HG03565 (cell line): ENCODE measurements around the gene ARHGAP26.
A peak's percentile ranks its signal among the peaks of the same experiment; 100 is the strongest.

ENCODE experiments used
- ATAC-seq: cut with Tn5 transposase; IDR thresholded peaks from one replicate; pipeline ENCODE4 v1.9.1; 2021; ENCODE audit warnings: mild to moderate bottlenecking, moderate library complexity; ENCODE audit not compliant: unreplicated experiment

Gene ARHGAP26

DNA sequence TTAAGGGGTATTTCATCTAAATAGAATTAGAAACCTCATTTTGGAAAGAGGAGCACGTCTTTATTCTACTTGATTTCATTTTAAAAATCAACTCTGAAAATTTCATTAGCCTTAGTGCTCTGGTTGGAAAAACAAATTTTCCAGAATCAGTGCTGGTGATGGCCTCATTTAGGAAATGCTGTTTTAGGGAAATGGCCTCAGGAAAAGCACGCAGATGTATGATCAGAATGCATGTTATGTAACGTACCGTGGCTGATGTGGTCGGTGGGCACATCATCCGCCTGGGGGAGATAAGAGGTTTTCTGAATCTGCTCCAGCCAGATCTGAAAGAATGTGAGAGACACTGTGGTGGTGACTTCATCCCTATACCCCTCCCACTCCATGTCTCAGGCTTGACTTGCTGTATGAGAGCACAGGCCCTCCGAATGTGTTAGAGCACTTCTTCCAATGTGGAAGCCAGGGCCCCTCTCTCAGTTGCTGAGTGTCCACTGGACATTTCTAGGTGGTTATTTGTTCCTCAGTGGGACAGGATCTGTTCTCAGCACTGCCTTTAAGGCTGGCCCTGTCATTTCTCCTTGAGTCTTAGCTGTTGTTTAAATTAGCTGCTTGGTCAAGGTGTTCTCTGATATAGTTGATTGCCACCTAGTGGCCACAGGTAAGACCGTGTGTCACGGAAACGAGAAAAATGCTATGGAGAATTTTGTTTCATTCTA, 96.5 kb downstream of the ARHGAP26 start:
- ATAC-seq, result peak; percentile 81

GRCh38 chr5:142869886-142870285, 99.7 kb downstream of the ARHGAP26 start:
- ATAC-seq, result no peak

- ATAC-seq, result no peak
Observed at GRCh38 chr5:142870532-142871362, 100.6 kb downstream of the ARHGAP26 start.

DNA sequence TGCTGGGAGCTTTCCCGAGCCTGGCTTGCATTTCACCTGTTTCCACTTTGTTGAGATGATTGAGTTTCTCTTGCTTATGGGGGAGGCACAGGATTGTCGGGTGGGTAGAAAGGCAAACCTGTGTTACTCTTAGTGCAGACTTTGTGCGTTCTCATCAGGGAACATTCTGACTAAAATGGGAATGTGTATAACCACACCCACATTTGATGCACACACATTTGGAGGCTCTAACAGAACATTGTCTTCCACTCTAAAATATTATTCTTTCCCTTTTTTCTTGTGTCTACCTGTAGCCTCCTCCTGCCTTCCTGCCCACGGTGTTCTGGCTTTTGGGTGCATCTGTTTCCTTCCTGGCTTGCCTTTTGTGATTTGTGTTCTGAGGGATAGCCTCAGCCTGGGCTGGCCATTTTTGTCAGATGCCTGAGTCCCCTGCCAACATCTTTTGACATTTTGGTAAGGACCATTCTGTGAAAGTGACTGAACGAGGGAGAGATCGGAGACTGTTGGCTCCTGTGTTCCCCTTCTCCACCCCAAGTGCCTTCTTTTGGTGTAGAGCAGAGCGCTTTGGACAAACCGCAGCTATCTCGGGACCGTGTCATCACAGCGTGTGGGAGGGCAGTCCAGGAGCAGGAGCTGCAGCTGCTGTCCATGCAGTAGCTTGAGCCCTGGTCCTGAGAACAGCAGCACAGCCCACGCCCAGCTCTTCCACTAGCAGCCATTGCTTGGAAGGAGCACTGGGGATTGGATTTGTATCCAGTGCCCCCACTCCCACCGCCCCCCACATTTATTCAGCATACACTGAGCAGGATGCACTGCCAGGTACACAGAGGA, 101.4 kb downstream of the ARHGAP26 start:
- no peak for ATAC-seq

- ATAC-seq, result no peak
Observed at GRCh38 chr5:142872217-142872616, 102.0 kb downstream of the ARHGAP26 start.

- no peak for ATAC-seq
Observed at GRCh38 chr5:142872795-142873194, 102.6 kb downstream of the ARHGAP26 start.

DNA sequence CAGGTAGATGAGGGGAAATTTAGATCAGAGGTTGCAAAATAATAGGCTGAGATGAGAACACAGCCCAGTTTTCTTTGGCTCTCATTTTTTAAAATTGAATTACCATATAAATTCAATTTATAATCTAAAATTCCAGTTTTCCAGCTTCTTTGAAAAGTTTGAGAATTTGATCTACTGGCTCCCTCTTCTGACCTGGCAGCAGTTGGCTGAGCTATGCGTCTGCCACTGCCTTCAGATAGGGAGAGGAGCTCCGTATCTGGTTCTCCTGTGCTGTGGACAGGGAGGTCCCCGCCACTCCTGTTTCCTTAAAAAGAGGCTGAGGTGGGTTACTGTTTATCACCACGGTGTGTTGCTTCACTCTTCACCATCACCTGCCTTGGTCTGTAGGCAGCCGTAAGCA, 103.7 kb downstream of the ARHGAP26 start:
- ATAC-seq, result no peak

- no peak for ATAC-seq
Observed at GRCh38 chr5:142874540-142874939, 104.4 kb downstream of the ARHGAP26 start.

- ATAC-seq, result no peak
Observed at GRCh38 chr5:142875936-142876335, 105.8 kb downstream of the ARHGAP26 start.

GRCh38 chr5:142876817-142877216, 106.6 kb downstream of the ARHGAP26 start:
- no peak for ATAC-seq

GRCh38 chr5:142878111-142878510, 107.9 kb downstream of the ARHGAP26 start:
- ATAC-seq, result no peak

- no peak for ATAC-seq
Observed at GRCh38 chr5:142878638-142879037, 108.5 kb downstream of the ARHGAP26 start.

DNA sequence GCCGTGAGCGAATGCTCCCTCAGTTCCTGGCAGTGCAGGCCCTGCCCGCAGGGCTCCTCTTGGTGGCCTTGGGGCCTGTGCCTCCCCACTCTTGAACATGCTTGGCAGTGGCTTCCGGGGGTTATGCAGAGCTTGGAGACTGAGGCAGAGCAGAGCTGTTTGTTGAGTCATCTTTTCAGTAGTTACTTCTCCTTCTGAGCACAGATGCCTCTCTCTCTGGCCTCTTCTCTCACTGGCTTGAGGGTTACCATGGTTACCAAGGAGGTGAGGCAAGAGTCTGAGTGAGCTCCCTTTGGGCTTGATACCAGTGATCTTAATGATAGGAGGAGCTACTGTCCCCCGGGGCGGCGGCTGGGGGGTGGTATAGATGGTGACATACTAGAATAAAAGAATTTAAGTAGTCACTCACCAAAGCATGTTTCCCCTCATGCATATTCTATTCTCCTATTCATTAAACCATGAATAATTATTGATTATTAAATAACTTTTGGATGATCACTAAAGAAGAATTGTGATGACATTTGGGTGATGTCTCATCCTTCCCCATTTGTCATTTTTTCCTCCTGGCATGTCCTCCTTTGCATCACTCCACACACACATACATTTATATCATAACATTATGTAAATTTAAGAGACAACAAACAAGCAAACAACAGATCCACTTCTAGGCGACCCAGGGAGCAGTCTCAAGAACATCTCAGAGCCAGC, 111.1 kb downstream of the ARHGAP26 start:
- no peak for ATAC-seq

GRCh38 chr5:142881784-142882126, 111.6 kb downstream of the ARHGAP26 start:
- no peak for ATAC-seq

DNA sequence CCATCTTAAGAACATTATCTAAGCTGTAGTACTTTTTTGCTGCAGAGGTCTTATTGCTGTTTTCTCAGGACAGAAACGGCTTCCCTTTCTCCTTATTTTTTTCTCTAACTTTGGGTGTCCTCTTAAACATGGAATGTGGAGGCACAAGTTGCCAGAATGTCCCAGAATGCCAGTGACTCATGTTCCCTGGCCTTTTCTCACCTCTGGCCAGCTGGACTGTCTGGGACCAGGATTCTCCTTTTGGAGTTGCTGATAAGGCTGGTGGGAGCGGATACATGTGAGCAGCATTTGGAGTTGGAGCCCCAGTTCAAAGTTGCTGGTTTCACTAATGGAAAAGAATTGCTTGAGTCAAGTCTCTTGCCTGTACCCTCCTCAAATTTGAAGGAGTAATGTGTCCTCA, 112.8 kb downstream of the ARHGAP26 start:
- ATAC-seq, result no peak

DNA sequence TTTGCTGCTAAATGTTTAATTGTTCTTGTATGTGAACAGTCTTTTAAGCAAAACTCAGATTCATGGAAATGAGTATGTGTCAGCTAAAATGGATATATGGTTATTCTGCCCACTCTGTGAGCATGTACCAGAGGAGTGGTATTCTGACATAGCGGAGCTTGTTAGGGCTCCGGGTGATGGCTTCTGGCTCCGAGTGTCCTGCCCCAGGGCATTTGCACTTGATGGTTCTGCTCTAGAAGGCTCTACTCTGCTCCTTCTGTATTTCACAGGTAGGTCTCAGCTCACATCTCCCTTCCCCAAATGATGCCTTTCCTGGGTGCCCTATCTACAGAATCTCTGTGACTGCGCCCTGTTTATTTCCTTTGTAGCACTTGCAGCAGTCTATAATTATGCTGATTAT, 113.3 kb downstream of the ARHGAP26 start:
- ATAC-seq, result no peak

DNA sequence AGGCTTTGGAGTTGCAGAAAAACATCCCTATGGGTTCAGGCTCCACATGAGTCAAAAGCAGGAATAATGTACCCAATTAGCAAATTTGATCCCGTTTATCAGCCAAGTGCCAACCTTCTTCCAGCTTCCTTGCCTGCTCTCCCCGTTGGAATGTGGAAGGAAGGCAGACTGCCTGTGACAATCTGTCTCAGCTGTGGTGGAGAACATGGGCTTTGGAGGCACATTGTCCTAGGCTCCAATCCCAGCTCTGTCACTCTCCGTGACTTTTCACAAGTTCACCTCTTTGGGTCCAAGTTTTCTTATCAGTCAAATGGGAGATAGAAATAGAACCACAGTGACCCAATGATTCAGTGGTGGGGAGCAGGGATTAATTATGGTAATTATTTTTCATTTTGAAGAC, 113.9 kb downstream of the ARHGAP26 start:
- ATAC-seq, result no peak

- no peak for ATAC-seq
Observed at GRCh38 chr5:142886211-142886610, 116.0 kb downstream of the ARHGAP26 start.

DNA sequence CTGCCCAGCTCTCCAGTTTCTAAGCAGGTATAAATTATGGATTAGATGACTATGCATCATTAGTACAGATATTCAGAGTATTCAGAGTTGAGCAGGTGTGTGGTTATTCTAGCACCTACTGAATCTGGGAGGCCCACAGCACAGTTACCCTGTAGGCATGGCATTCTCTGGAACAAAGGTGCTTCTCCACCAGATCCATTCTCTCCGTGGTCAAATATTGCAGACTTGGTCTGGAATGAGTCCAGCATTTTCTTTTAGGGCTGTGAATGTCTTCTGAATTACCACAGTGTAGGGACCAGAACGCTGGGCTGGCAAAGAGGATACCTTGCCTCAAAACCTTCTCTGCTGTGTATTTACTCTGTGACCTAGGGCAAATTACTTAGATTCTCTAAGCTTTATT, 116.8 kb downstream of the ARHGAP26 start:
- no peak for ATAC-seq

DNA sequence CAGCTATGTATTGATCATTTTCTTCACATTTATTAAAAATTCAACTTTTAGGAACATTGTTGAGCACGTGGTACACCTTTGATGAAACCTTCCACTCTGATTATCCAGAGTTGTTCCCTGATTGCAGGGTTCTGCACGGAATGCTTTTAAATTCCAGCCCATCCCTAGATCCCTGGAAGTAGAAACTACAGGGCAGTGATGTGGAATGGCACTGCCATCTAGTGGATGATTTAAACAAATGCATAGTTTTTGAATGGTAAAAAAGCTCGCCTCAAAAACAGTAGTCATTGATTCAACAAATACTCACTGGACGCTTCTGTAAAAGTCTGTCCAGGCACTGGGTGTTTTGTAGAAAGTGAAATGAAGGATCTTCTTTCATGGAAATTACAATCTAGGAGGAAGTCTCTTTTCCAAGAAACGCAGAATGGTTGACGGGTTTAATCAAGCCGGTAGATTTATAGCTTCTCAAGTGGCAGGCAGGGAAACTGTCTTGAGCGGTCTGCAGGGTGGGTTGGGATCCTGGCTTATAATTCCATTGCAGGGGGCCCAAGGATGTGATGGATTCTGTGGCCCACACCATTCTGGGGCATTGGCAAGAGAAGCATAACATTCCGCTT, 118.4 kb downstream of the ARHGAP26 start:
- ATAC-seq, result no peak
